ENCODE measurements around the gene WAS.

WAS gene

DNA sequence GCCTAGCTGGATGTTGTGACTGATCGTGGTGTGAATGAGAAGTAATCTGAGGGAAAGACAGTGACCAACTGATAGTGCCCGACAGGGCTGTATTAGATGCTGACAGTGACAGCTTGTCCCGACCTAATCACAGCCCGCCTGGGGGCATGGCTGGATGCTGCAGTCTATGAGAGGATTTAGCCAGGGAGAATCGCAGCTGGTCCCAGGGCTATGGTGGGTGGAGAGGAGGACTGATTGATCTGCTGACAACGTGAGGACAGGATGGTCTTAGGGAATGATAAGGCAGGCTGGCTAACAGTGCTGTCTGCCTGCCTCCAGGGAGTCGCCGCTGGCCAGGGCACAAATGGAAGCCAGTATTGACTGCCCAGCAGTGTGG lies 12.3 kb downstream of the WAS start:
- Histone ChIP-seq H3K36me3 (ENCODE audit: insufficient read depth, low read length) (no peaks in the 10 kb centered on the region), H3K9ac (ENCODE audit: low read depth, low read length) (peak overlapping the region; percentile 59; the same call in 1 of the 2 replicates), H3K4me1 (ENCODE audit: insufficient read depth, low read length) (peaks cover 13% of the 10 kb centered on the region), H3K9me3 (ENCODE audit: control insufficient read depth, insufficient read depth, low read length) (no peaks in the 10 kb centered on the region)

DNA sequence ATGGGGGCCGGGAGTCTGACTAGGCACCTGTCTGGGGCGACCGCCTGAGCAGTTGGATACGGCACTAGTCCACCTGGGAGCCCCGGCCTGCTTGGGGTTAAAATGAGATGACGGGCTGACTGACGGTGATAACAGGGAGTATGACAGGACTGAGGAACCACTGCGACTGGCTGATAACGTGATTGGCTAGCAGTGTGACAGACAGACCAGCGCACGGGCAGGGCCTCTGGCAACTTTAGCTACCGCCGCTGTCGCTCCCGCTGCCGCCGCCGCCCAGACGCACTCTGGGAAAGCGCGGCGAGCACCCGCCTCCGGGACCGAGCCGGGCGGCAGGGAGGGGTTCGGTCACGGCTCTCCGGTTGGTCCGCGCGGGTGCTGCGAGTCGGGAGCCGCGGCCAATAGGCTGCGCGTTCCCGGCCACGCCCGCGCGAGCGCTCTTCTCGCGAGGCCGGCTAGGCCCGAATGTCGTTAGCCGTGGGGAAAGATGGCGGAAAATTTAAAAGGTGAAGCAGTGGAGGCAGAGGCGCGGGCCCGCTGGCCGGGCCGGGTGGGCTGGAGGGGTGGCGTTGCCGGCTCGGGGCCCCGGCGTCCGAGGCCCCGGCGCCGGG lies 12.8 kb downstream of the WAS start, which contains the start of gene SUV39H1:
TSS of gene SUV39H1 (plus strand) at position 434 of the 608 bp plus-strand sequence. CDS start at position 485, 51 bp downstream.
- Histone ChIP-seq H3K4me1 (ENCODE audit: insufficient read depth, low read length) (peaks cover 13% of the 10 kb centered on the region), H3K9me3 (ENCODE audit: control insufficient read depth, insufficient read depth, low read length) (no peaks in the 10 kb centered on the region), H3K9ac (ENCODE audit: low read depth, low read length) (peak within 1 kb of the TSS; percentile 59), H3K36me3 (ENCODE audit: insufficient read depth, low read length) (no peaks in the 10 kb centered on the region)

- Histone ChIP-seq H3K9ac (ENCODE audit: low read depth, low read length) (peak overlapping the region; percentile 59), H3K4me1 (ENCODE audit: insufficient read depth, low read length) (peaks cover 13% of the 10 kb centered on the region), H3K36me3 (ENCODE audit: insufficient read depth, low read length) (no peaks in the 10 kb centered on the region), H3K9me3 (ENCODE audit: control insufficient read depth, insufficient read depth, low read length) (no peaks in the 10 kb centered on the region)
Observed at GRCh38 chrX:48696909-48697727, 13.5 kb downstream of the WAS start.

GRCh38 chrX:48698306-48698705 lies 14.7 kb downstream of the WAS start:
- peaks cover 8% of the 10 kb centered on the region for H3K4me1 ChIP-seq (ENCODE audit: insufficient read depth, low read length)
- H3K9ac ChIP-seq (ENCODE audit: low read depth, low read length) = no peak overlapping the region
- H3K36me3 ChIP-seq (ENCODE audit: insufficient read depth, low read length) = no peaks in the 10 kb centered on the region; the same call in 1 of the 2 replicates
- no peaks in the 10 kb centered on the region for H3K9me3 ChIP-seq (ENCODE audit: control insufficient read depth, insufficient read depth, low read length)

GRCh38 chrX:48700246-48700645 lies 16.6 kb downstream of the WAS start:
- Histone ChIP-seq H3K36me3 (ENCODE audit: insufficient read depth, low read length) (no peaks in the 10 kb centered on the region; the same call in 1 of the 2 replicates), H3K9me3 (ENCODE audit: control insufficient read depth, insufficient read depth, low read length) (no peaks in the 10 kb centered on the region), H3K9ac (ENCODE audit: low read depth, low read length) (no peak overlapping the region), H3K4me1 (ENCODE audit: insufficient read depth, low read length) (peaks cover 11% of the 10 kb centered on the region)

- no peaks in the 10 kb centered on the region for H3K9me3 ChIP-seq (ENCODE audit: control insufficient read depth, insufficient read depth, low read length)
- no peak overlapping the region for H3K9ac ChIP-seq (ENCODE audit: low read depth, low read length)
- H3K36me3 ChIP-seq (ENCODE audit: insufficient read depth, low read length) = no peaks in the 10 kb centered on the region; the same call in 1 of the 2 replicates
- H3K4me1 ChIP-seq (ENCODE audit: insufficient read depth, low read length) = peaks cover 11% of the 10 kb centered on the region
Observed at GRCh38 chrX:48700951-48701653, 17.5 kb downstream of the WAS start.

GRCh38 chrX:48702032-48702431 lies 18.4 kb downstream of the WAS start:
- Histone ChIP-seq H3K4me1 (ENCODE audit: insufficient read depth, low read length) (peaks cover 11% of the 10 kb centered on the region), H3K36me3 (ENCODE audit: insufficient read depth, low read length) (no peaks in the 10 kb centered on the region; the same call in 1 of the 2 replicates), H3K9me3 (ENCODE audit: control insufficient read depth, insufficient read depth, low read length) (no peaks in the 10 kb centered on the region), H3K9ac (ENCODE audit: low read depth, low read length) (no peak overlapping the region)

- no peak overlapping the region for H3K9ac ChIP-seq (ENCODE audit: low read depth, low read length)
- H3K9me3 ChIP-seq (ENCODE audit: control insufficient read depth, insufficient read depth, low read length) = no peaks in the 10 kb centered on the region
- H3K4me1 ChIP-seq (ENCODE audit: insufficient read depth, low read length) = peaks cover 10% of the 10 kb centered on the region
- no peaks in the 10 kb centered on the region; the same call in 1 of the 2 replicates for H3K36me3 ChIP-seq (ENCODE audit: insufficient read depth, low read length)
Observed at GRCh38 chrX:48702716-48703115, 19.1 kb downstream of the WAS start.

DNA sequence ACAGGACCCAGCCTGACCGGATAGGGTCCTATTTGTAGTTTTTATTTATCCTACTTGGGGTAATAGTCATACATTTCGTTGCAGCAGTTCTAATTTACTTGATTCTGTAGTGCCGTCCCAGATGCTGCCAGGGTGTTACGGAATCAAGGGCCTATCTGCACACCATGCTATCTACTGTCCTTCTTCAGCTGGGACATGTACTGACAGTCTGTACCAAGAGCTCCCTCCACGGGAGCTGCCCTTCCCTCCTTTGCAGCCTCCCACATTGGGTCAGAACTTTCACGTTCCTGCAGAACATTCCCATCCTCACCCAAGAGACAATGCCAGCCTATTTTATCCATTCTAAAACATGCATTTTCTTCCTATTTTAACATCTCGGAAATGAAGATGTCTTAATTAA lies 19.6 kb downstream of the WAS start:
- Histone ChIP-seq H3K36me3 (ENCODE audit: insufficient read depth, low read length) (no peaks in the 10 kb centered on the region; the same call in 1 of the 2 replicates), H3K9ac (ENCODE audit: low read depth, low read length) (no peak overlapping the region), H3K9me3 (ENCODE audit: control insufficient read depth, insufficient read depth, low read length) (no peaks in the 10 kb centered on the region), H3K4me1 (ENCODE audit: insufficient read depth, low read length) (peaks cover 6% of the 10 kb centered on the region)

GRCh38 chrX:48703642-48704481 lies 20.3 kb downstream of the WAS start:
- H3K9me3 ChIP-seq (ENCODE audit: control insufficient read depth, insufficient read depth, low read length) = no peaks in the 10 kb centered on the region
- peaks cover 3% of the 10 kb centered on the region; the same call in 1 of the 2 replicates for H3K4me1 ChIP-seq (ENCODE audit: insufficient read depth, low read length)
- no peaks in the 10 kb centered on the region; the same call in 1 of the 2 replicates for H3K36me3 ChIP-seq (ENCODE audit: insufficient read depth, low read length)
- no peak overlapping the region for H3K9ac ChIP-seq (ENCODE audit: low read depth, low read length)

GRCh38 chrX:48705871-48706270 lies 22.3 kb downstream of the WAS start:
- H3K36me3 ChIP-seq (ENCODE audit: insufficient read depth, low read length) = no peaks in the 10 kb centered on the region; the same call in 1 of the 2 replicates

GRCh38 chrX:48709522-48710112 lies 26.0 kb downstream of the WAS start:
- no peaks in the 10 kb centered on the region for H3K4me1 ChIP-seq (ENCODE audit: insufficient read depth, low read length)
- H3K9ac ChIP-seq (ENCODE audit: low read depth, low read length) = no peak overlapping the region
- H3K9me3 ChIP-seq (ENCODE audit: control insufficient read depth, insufficient read depth, low read length) = no peaks in the 10 kb centered on the region
- H3K36me3 ChIP-seq (ENCODE audit: insufficient read depth, low read length) = no peaks in the 10 kb centered on the region

More at GRCh38 chrX:48705871-48706270, 22.3 kb downstream of the WAS start:
- H3K9me3 ChIP-seq (ENCODE audit: control insufficient read depth, insufficient read depth, low read length) = no peaks in the 10 kb centered on the region
- peaks cover 3% of the 10 kb centered on the region; the same call in 1 of the 2 replicates for H3K4me1 ChIP-seq (ENCODE audit: insufficient read depth, low read length)
- no peak overlapping the region for H3K9ac ChIP-seq (ENCODE audit: low read depth, low read length)

DNA sequence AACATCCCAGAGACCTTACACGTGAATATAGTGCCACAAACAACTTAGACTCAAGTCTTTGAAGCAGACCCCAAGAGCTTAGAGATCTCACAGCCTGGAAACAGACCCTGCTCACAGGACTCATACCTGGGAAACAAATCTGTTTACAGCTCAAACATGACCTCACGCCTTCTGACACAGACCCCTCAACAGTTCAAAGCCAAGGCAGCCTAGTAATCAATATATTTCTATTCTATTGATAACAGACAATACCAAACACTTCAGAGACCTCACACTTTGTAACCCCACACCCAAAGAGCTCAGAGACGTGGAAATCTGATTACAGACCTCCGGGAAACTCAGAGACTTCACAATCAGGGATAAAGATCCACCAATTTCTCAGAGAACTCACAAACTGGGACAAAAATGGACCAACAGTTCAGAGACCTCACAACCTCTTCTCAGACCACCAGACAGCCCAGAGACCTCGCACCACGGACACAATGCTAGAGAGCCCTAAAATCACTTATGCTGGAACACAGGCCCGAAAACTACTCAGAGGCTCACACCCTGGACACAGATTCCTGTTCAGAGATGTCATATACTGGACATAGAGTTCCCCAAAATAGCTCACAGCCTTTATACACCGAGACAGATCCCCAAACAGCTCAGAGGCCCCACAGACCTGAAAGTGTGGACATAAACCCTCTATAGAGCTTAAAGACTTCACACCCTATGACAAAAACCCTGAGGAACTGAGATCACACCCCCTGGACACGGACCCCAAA lies 27.7 kb downstream of the WAS start:
- Histone ChIP-seq H3K9ac (ENCODE audit: low read depth, low read length) (no peak overlapping the region), H3K4me1 (ENCODE audit: insufficient read depth, low read length) (no peaks in the 10 kb centered on the region), H3K9me3 (ENCODE audit: control insufficient read depth, insufficient read depth, low read length) (no peaks in the 10 kb centered on the region), H3K36me3 (ENCODE audit: insufficient read depth, low read length) (no peaks in the 10 kb centered on the region)

Data from ES-I3 (cell line).